ENCODE results near the gene DLGAP1.

DLGAP1 gene

GRCh38 chr18:3757361-3757760 is 697.7 kb downstream of the DLGAP1 start:
- H3K4me1 ChIP-seq (ENCODE audit: control insufficient read depth, insufficient read depth, low read length) = peaks cover 7% of the 10 kb centered on the region; the same call in 1 of the 2 replicates
- no peaks in the 10 kb centered on the region for H3K9me3 ChIP-seq (ENCODE audit: control insufficient read depth, insufficient read depth, low read length)
- no peak overlapping the region for H3K27ac ChIP-seq (ENCODE audit: low read depth, low read length)
- H3K9ac ChIP-seq (ENCODE audit: low read depth, low read length) = no peak overlapping the region
- no peaks in the 10 kb centered on the region for H3K36me3 ChIP-seq (ENCODE audit: control insufficient read depth, insufficient read depth, low read length)
- no peak overlapping the region for H3K4me3 ChIP-seq (ENCODE audit: low read depth, low read length)
- no peaks in the 10 kb centered on the region for H3K27me3 ChIP-seq (ENCODE audit: control insufficient read depth, insufficient read depth, low read length)

DNA sequence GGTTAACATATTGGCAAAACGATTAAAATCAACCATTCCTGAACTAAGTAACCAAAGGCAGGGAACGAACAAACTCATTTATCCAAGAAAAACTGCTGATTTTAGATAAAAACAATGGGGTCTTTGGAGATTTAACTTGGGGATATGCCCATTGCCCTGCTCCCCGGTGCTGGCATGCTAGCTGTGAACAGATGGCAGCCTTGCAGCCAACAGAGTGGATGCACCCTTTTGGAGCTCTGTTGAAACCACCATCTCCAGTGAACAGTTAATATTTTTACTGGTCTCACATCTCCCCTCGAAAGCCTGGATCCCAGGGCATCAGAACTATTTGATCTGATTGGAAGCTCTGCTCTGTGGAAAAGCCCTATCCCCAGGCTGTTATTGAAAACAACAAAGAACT is 702.0 kb downstream of the DLGAP1 start:
- Histone ChIP-seq H3K27me3 (ENCODE audit: control insufficient read depth, insufficient read depth, low read length) (no peaks in the 10 kb centered on the region), H3K9ac (ENCODE audit: low read depth, low read length) (no peak overlapping the region), H3K9me3 (ENCODE audit: control insufficient read depth, insufficient read depth, low read length) (no peaks in the 10 kb centered on the region), H3K4me3 (ENCODE audit: low read depth, low read length) (no peak overlapping the region), H3K36me3 (ENCODE audit: control insufficient read depth, insufficient read depth, low read length) (no peaks in the 10 kb centered on the region), H3K27ac (ENCODE audit: low read depth, low read length) (no peak overlapping the region), H3K4me1 (ENCODE audit: control insufficient read depth, insufficient read depth, low read length) (no peaks in the 10 kb centered on the region)

DNA sequence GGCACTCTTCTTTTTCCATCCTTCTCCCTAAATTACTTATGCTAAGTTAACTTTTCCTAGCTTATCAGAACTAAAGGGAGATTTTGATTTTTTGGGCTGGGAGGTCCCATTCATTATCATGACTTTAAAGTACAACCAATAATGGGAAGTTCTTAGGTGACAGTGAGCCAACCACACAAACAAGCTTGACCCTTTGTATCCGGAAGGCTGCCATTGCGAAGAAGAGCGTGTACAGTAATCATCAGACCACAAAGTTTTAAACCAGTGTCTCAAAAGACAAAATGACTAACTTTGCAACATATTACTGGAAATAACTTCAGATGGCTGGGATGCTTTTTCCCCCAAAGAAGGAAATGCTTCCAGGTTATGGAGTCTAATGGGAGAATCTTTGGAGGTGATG is 707.0 kb downstream of the DLGAP1 start:
- Histone ChIP-seq H3K27ac (ENCODE audit: low read depth, low read length) (no peak overlapping the region), H3K36me3 (ENCODE audit: control insufficient read depth, insufficient read depth, low read length) (no peaks in the 10 kb centered on the region), H3K4me1 (ENCODE audit: control insufficient read depth, insufficient read depth, low read length) (no peaks in the 10 kb centered on the region), H3K4me3 (ENCODE audit: low read depth, low read length) (no peak overlapping the region), H3K9me3 (ENCODE audit: control insufficient read depth, insufficient read depth, low read length) (no peaks in the 10 kb centered on the region), H3K9ac (ENCODE audit: low read depth, low read length) (no peak overlapping the region), H3K27me3 (ENCODE audit: control insufficient read depth, insufficient read depth, low read length) (no peaks in the 10 kb centered on the region)

DNA sequence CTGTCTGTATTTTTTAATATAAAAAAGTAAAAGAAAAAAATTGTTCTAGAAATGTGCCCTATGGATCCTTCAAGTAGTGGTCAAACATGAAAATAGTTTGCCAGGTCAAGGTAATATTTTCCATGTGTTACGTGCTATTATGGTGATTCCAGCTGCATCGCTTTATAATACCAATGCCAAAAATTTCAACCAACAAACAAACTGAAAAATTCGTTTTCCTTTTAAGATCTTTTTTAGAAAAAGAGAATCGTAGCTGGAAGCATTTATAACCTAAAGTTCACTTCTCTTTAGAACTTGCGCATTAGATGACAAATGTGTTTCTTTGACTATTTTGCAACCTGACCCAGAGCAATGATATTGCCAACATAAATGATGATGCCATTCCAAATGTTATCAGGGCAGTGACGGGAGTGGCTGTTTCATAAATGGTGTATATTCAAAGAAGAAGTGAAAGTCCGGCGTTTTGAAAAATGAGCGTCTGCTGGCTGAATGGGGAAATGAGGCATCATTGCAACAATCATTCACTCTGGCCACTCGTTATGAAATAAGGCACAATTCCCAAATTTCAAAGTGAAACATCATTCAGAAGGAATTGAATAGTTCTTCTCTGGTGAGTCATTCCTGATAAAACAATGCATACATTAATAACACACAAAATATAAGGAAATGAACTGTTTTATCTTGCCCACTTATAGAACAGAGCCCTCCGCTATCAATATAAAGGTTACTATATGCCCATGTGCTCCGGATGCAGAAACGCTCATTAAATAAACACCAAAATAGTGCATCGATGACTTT is 707.7 kb downstream of the DLGAP1 start:
- Histone ChIP-seq H3K27ac (ENCODE audit: low read depth, low read length) (no peak overlapping the region), H3K9me3 (ENCODE audit: control insufficient read depth, insufficient read depth, low read length) (no peaks in the 10 kb centered on the region), H3K4me1 (ENCODE audit: control insufficient read depth, insufficient read depth, low read length) (no peaks in the 10 kb centered on the region), H3K9ac (ENCODE audit: low read depth, low read length) (no peak overlapping the region), H3K27me3 (ENCODE audit: control insufficient read depth, insufficient read depth, low read length) (no peaks in the 10 kb centered on the region), H3K4me3 (ENCODE audit: low read depth, low read length) (no peak overlapping the region), H3K36me3 (ENCODE audit: control insufficient read depth, insufficient read depth, low read length) (no peaks in the 10 kb centered on the region)

GRCh38 chr18:3742541-3742940 is 712.6 kb downstream of the DLGAP1 start:
- Histone ChIP-seq H3K27ac (ENCODE audit: low read depth, low read length) (no peak overlapping the region), H3K9me3 (ENCODE audit: control insufficient read depth, insufficient read depth, low read length) (peaks cover 3% of the 10 kb centered on the region; the same call in 1 of the 2 replicates), H3K4me1 (ENCODE audit: control insufficient read depth, insufficient read depth, low read length) (no peaks in the 10 kb centered on the region), H3K4me3 (ENCODE audit: low read depth, low read length) (no peak overlapping the region), H3K27me3 (ENCODE audit: control insufficient read depth, insufficient read depth, low read length) (no peaks in the 10 kb centered on the region), H3K9ac (ENCODE audit: low read depth, low read length) (no peak overlapping the region), H3K36me3 (ENCODE audit: control insufficient read depth, insufficient read depth, low read length) (no peaks in the 10 kb centered on the region)

DNA sequence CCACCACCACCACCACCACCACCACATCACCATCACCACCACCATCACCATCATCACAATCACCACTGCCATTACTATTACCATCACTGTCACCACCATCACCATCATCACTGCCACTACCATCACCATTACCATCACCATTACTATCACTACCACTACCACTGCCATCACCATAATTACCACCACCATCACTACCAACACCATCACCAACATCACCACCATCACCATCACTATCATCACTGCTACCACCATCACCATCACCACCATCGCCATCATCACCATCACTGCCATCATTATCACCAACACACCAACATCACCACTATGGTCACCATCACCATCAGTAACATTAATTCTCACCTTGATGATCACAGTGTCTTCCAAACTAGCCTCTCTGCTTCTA is 713.8 kb downstream of the DLGAP1 start:
- Histone ChIP-seq H3K27me3 (ENCODE audit: control insufficient read depth, insufficient read depth, low read length) (no peaks in the 10 kb centered on the region), H3K4me1 (ENCODE audit: control insufficient read depth, insufficient read depth, low read length) (no peaks in the 10 kb centered on the region), H3K27ac (ENCODE audit: low read depth, low read length) (no peak overlapping the region), H3K4me3 (ENCODE audit: low read depth, low read length) (no peak overlapping the region), H3K9ac (ENCODE audit: low read depth, low read length) (no peak overlapping the region), H3K9me3 (ENCODE audit: control insufficient read depth, insufficient read depth, low read length) (peaks cover 3% of the 10 kb centered on the region; the same call in 1 of the 2 replicates), H3K36me3 (ENCODE audit: control insufficient read depth, insufficient read depth, low read length) (no peaks in the 10 kb centered on the region)

- H3K27ac ChIP-seq (ENCODE audit: low read depth, low read length) = no peak overlapping the region
- H3K4me1 ChIP-seq (ENCODE audit: control insufficient read depth, insufficient read depth, low read length) = no peaks in the 10 kb centered on the region
- H3K4me3 ChIP-seq (ENCODE audit: low read depth, low read length) = no peak overlapping the region
- H3K9ac ChIP-seq (ENCODE audit: low read depth, low read length) = no peak overlapping the region
- no peaks in the 10 kb centered on the region for H3K27me3 ChIP-seq (ENCODE audit: control insufficient read depth, insufficient read depth, low read length)
- no peaks in the 10 kb centered on the region for H3K36me3 ChIP-seq (ENCODE audit: control insufficient read depth, insufficient read depth, low read length)
- no peaks in the 10 kb centered on the region for H3K9me3 ChIP-seq (ENCODE audit: control insufficient read depth, insufficient read depth, low read length)
Observed at GRCh38 chr18:3728704-3729437, 726.2 kb downstream of the DLGAP1 start.

DNA sequence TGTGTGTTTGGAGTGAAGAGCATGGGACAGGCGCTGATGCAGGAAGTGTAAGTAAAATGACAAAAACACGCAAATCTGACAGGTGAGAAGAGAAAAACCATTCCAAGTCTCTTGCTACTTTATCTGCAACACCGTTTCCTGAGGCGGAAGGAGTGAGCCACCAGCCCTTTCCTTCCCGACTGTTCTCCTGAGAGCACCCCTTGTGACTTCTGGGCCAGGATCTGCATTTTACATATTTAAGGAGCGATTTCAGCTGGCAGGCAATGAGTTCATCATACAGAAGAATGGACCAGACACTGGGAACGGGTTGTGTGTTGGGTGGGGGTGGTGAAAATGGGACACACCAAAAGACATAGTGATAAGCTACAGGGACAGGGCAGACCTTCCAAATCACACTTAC is 727.8 kb downstream of the DLGAP1 start:
- Histone ChIP-seq H3K4me1 (ENCODE audit: control insufficient read depth, insufficient read depth, low read length) (peaks cover 13% of the 10 kb centered on the region), H3K4me3 (ENCODE audit: low read depth, low read length) (no peak overlapping the region), H3K9me3 (ENCODE audit: control insufficient read depth, insufficient read depth, low read length) (no peaks in the 10 kb centered on the region), H3K27ac (ENCODE audit: low read depth, low read length) (no peak overlapping the region), H3K36me3 (ENCODE audit: control insufficient read depth, insufficient read depth, low read length) (no peaks in the 10 kb centered on the region), H3K9ac (ENCODE audit: low read depth, low read length) (no peak overlapping the region), H3K27me3 (ENCODE audit: control insufficient read depth, insufficient read depth, low read length) (no peaks in the 10 kb centered on the region)

DNA sequence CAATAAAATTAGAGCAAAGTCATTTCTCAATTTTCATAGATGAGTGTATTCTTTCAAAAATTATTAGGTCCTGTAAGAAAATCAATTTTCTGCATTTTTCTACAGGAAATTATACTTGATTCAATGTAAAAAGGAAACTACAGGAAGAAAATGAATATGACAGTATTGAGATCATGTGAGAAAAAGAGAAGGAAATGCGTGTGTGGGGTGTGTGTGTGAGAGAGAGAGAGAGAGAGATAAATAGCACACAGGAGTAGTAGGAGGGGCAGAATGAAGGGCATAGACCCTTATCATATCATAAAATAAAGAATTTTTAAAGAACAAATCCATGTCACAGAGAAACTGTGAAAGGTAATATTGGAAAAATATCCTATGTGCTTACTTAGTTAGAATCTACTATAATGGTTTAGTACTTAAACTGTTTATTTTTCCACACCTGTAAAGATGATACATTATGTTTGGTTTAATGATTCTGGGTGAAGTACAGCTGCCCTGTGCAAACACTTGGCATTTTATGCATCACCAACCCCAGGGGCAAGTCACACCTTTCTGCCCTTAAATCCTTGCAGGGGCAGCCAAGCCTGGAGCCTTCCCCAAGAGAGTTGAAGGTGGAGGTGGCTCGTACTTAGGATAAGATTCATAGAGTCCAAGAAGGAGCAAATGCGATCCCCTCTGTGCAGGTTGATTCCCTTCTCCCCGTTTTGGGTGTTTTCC is 728.7 kb downstream of the DLGAP1 start:
- no peak overlapping the region for H3K27ac ChIP-seq (ENCODE audit: low read depth, low read length)
- no peak overlapping the region for H3K4me3 ChIP-seq (ENCODE audit: low read depth, low read length)
- H3K9ac ChIP-seq (ENCODE audit: low read depth, low read length) = no peak overlapping the region
- H3K36me3 ChIP-seq (ENCODE audit: control insufficient read depth, insufficient read depth, low read length) = no peaks in the 10 kb centered on the region
- H3K4me1 ChIP-seq (ENCODE audit: control insufficient read depth, insufficient read depth, low read length) = peaks cover 22% of the 10 kb centered on the region
- H3K27me3 ChIP-seq (ENCODE audit: control insufficient read depth, insufficient read depth, low read length) = no peaks in the 10 kb centered on the region
- no peaks in the 10 kb centered on the region for H3K9me3 ChIP-seq (ENCODE audit: control insufficient read depth, insufficient read depth, low read length)

DNA sequence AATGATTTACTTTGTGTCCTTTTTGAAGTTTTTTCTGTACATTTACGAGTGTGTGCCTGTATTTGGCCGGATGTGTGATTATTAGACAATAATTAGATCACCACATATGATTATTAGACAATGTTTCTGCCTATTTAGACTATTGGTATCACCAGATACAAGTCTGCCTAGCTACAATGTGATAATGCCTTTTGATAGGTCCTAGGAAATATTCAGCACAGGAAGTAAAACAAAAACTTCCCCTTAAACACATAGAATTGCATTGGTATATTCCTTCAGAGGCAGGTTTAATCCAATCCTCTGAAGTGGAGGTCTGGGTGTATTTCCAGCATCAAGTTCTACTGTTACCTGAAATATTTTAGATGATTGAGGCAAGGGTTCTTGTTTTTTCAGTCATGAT is 730.0 kb downstream of the DLGAP1 start:
- Histone ChIP-seq H3K9me3 (ENCODE audit: control insufficient read depth, insufficient read depth, low read length) (no peaks in the 10 kb centered on the region), H3K4me1 (ENCODE audit: control insufficient read depth, insufficient read depth, low read length) (peaks cover 29% of the 10 kb centered on the region), H3K4me3 (ENCODE audit: low read depth, low read length) (no peak overlapping the region), H3K27me3 (ENCODE audit: control insufficient read depth, insufficient read depth, low read length) (no peaks in the 10 kb centered on the region), H3K36me3 (ENCODE audit: control insufficient read depth, insufficient read depth, low read length) (no peaks in the 10 kb centered on the region), H3K27ac (ENCODE audit: low read depth, low read length) (no peak overlapping the region), H3K9ac (ENCODE audit: low read depth, low read length) (no peak overlapping the region)

DNA sequence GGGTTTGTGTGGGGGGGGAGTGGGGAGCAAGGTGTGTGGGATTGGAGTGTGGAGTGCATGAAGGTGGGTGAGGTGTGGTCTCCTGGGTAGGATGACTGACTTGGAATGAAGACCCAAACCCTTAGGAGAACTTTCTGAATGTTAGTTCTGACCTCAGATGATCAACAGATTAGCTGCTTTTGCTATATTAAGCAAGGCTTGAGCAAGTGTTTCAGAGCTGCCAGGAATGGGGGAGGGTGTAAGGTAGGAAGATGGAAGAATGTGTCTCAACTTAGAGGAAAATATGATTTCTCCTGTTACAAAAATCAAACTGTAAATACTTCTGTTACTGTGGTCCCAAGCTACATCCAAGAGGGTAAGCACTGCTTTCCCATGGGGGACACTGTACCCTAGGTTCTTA is 731.6 kb downstream of the DLGAP1 start:
- Histone ChIP-seq H3K27ac (ENCODE audit: low read depth, low read length) (no peak overlapping the region), H3K36me3 (ENCODE audit: control insufficient read depth, insufficient read depth, low read length) (no peaks in the 10 kb centered on the region), H3K27me3 (ENCODE audit: control insufficient read depth, insufficient read depth, low read length) (no peaks in the 10 kb centered on the region), H3K4me1 (ENCODE audit: control insufficient read depth, insufficient read depth, low read length) (peaks cover 29% of the 10 kb centered on the region), H3K9ac (ENCODE audit: low read depth, low read length) (no peak overlapping the region), H3K4me3 (ENCODE audit: low read depth, low read length) (no peak overlapping the region), H3K9me3 (ENCODE audit: control insufficient read depth, insufficient read depth, low read length) (no peaks in the 10 kb centered on the region)

Data from HUES48 (cell line).